Muscle of leg (tissue), 11 donors: ENCODE results near the gene KPNA6. TPM values are rescaled to one million over a fixed set of nuclear protein-coding genes. Genes with fewer than 3 reads are reported as not detected.
"Not testable (repeated sequence)": the region's sequence is repeated elsewhere in the genome, so short reads cannot be mapped to it uniquely, and the experiment has no call there.

Experiments
- DNase-seq: peaks from one replicate; pipeline ENCODE4 v3.0.0; 2013
- H3K27ac ChIP-seq: one replicate; pipeline ENCODE4 v1.5.1; 2013; ENCODE audit warnings: mild to moderate bottlenecking, low read length, control low read depth
- H3K27me3 ChIP-seq: one replicate; pipeline ENCODE4 v1.6.1; 2013; ENCODE audit warnings: low read length; ENCODE audit not compliant: control insufficient read depth, insufficient read depth
- H3K36me3 ChIP-seq: one replicate; pipeline ENCODE4 v1.6.1; 2013; ENCODE audit warnings: low read length; ENCODE audit not compliant: control insufficient read depth, insufficient read depth
- H3K4me1 ChIP-seq: one replicate; pipeline ENCODE4 v1.6.1; 2013; ENCODE audit warnings: low read length; ENCODE audit not compliant: control insufficient read depth, insufficient read depth
- H3K4me3 ChIP-seq: one replicate; pipeline ENCODE4 v1.5.1; 2013; ENCODE audit warnings: low read length, control low read depth
- H3K9me3 ChIP-seq: replicated peaks from 2 replicates; pipeline ENCODE4 v1.6.1; 2013; ENCODE audit warnings: low read depth, low read length; ENCODE audit not compliant: control insufficient read depth
- WGBS: methylation state at CpG from one replicate; pipeline ENCODE4 v1.1.5; 2013; ENCODE audit warnings: missing lambda C conversion rate; ENCODE audit not compliant: insufficient coverage; 5-methylcytosine and 5-hydroxymethylcytosine counted together
- polyA plus RNA-seq, 8 donors: library from polyadenylated mRNA; unstranded; fragments of 120-200 nt; gene quantifications; one replicate each; pipeline versions ENCODE4 v1.2.1 to v1.2.3, GENCODE V29; 2013; ENCODE audit warnings: inconsistent platforms in 1 of 8, low replicate concordance in 1 of 8; ENCODE audit not compliant: insufficient read length in 8 of 8, insufficient read depth in 1 of 8
- total RNA-seq: library from RNA; stranded (reverse); fragments of 120-200 nt; gene quantifications from one replicate; pipeline ENCODE4 v1.2.4, GENCODE V29; 2013

Gene KPNA6
- total and polyA plus RNA-seq, 9 donors = 19.7 to 28.3 (median 23.9) TPM

- WGBS = 95% methylated on average over 5 of the region's 5 CpGs
- Histone ChIP-seq H3K4me1 (peaks cover 10% of the 10 kb centered on the region), H3K4me3 (no peak overlapping the region), H3K27me3 (no peaks in the 10 kb centered on the region), H3K27ac (no peak overlapping the region), H3K9me3 (no peaks in the 10 kb centered on the region), H3K36me3 (peaks cover 1% of the 10 kb centered on the region)
- DNase-seq = no peak
Observed at GRCh38 chr1:32137111-32137510, 29.3 kb downstream of the KPNA6 start.

- no peaks in the 10 kb centered on the region for H3K9me3 ChIP-seq
- H3K4me3 ChIP-seq = no peak overlapping the region
- no peak overlapping the region for H3K27ac ChIP-seq
- WGBS = 40% methylated on average over 3 of the region's 5 CpGs
- peaks cover 15% of the 10 kb centered on the region for H3K4me1 ChIP-seq
- H3K27me3 ChIP-seq = no peaks in the 10 kb centered on the region
- no peak for DNase-seq
- no peaks in the 10 kb centered on the region for H3K36me3 ChIP-seq
Observed at GRCh38 chr1:32138965-32139364, 31.1 kb downstream of the KPNA6 start.

DNA sequence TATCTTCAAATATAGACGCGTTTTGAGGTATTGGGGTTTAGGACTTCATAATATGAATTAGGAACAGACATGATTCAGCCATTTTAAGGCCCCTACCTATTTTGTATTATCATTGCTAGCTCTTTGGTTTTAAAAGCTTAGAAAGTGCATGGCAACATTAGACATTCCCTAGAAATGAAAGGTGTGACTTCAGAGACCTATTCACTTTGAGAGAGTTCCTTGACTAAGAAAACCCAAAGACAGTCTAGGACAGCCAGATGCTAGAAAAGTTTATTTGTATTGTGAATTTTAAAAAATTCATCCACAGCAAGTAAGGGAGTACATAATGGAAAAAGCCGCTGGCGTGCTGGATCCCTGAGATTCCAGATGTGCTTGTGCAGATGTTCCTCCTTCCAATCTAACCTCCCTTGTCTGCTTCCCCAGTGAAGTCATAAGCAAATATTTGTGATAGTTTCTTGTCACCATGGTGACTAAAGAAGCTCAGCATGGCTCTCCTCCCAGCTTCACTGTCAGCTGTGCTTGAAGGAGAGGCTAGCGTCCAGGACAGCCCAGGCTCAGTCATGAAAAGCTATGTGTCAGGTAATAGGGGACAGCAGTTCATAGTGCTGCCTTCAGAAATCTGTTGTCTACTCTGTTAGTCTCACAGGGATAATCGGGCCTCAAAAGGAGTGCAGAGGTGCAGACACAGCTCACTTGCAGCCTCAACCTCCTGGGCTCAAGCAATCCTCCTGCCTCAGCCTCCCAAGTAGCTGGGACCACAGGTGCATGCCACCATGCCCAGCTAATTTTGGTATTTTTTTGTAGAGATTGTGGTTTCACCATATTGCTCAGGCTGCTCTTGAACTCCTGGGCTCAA is 34.8 kb downstream of the KPNA6 start:
- H3K27ac ChIP-seq = peak overlapping the region; percentile 86
- WGBS = 20% methylated on average over 2 of the region's 6 CpGs
- H3K9me3 ChIP-seq = peaks cover 3% of the 10 kb centered on the region

GRCh38 chr1:32143302-32143695 is 35.4 kb downstream of the KPNA6 start:
- not testable (repeated sequence) for H3K27me3 ChIP-seq, H3K36me3 ChIP-seq, H3K4me3 ChIP-seq, DNase-seq, H3K9me3 ChIP-seq
- H3K4me1 ChIP-seq = peaks cover 15% of the 10 kb centered on the region
- peak overlapping the region; percentile 71 for H3K27ac ChIP-seq
- WGBS = no CpG with 5 or more reads among the region's 4 CpGs

More for the DNA sequence above, 34.8 kb downstream of the KPNA6 start:
- Histone ChIP-seq H3K36me3 (no peaks in the 10 kb centered on the region), H3K4me1 (peaks cover 15% of the 10 kb centered on the region), H3K27me3 (no peaks in the 10 kb centered on the region), H3K4me3 (no peak overlapping the region)
- peak; percentile 99 for DNase-seq

DNA sequence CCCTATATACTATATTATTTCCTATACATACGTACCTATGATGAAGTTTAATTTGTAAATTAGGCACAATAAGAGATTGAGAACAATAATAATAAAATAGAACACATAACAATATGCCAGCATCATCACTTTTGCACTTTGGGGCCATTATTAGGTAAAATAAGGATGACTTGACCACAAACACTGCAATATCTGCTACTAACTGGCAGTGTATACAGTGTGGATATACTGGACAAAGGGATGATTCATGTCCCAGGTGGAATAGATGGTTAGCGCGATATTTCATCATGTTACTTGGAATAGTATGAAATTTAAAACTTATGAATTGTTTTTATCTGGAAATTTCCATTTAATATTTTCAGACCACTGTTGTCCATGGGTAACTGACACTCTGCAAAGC is 36.2 kb downstream of the KPNA6 start:
- Histone ChIP-seq H3K27ac (no peak overlapping the region), H3K36me3 (no peaks in the 10 kb centered on the region), H3K4me3 (no peak overlapping the region), H3K4me1 (peaks cover 12% of the 10 kb centered on the region), H3K9me3 (peaks cover 10% of the 10 kb centered on the region), H3K27me3 (no peaks in the 10 kb centered on the region)
- WGBS = no CpG with 5 or more reads among the region's 3 CpGs
- DNase-seq = peak; percentile 47

GRCh38 chr1:32147799-32148198 is 39.9 kb downstream of the KPNA6 start:
- H3K27ac ChIP-seq, DNase-seq, H3K9me3 ChIP-seq, H3K36me3 ChIP-seq, H3K27me3 ChIP-seq, H3K4me3 ChIP-seq: not testable (repeated sequence)
- 88% methylated on average over 3 of the region's 5 CpGs for WGBS
- H3K4me1 ChIP-seq = peaks cover 19% of the 10 kb centered on the region

GRCh38 chr1:32150847-32151246 is 43.0 kb downstream of the KPNA6 start:
- Histone ChIP-seq H3K9me3 (peaks cover 10% of the 10 kb centered on the region), H3K27ac (peak overlapping the region; percentile 85), H3K27me3 (no peaks in the 10 kb centered on the region), H3K4me1 (peaks cover 17% of the 10 kb centered on the region), H3K4me3 (no peak overlapping the region), H3K36me3 (peaks cover under 1% of the 10 kb centered on the region)
- 61% methylated on average over 7 of the region's 9 CpGs for WGBS
- no peak for DNase-seq

- peak; percentile 90 for DNase-seq
- H3K9me3 ChIP-seq = peaks cover 10% of the 10 kb centered on the region
- H3K27me3 ChIP-seq = no peaks in the 10 kb centered on the region
- no peak overlapping the region for H3K4me3 ChIP-seq
- 33% methylated on average over 2 of the region's 5 CpGs for WGBS
- peak overlapping the region; percentile 85 for H3K27ac ChIP-seq
- H3K4me1 ChIP-seq = peaks cover 17% of the 10 kb centered on the region
- peaks cover 6% of the 10 kb centered on the region for H3K36me3 ChIP-seq
Observed at GRCh38 chr1:32151319-32151787, 43.5 kb downstream of the KPNA6 start.

GRCh38 chr1:32159189-32159588 is 51.3 kb downstream of the KPNA6 start:
- no CpG with 5 or more reads among the region's 3 CpGs for WGBS
- no peak overlapping the region for H3K4me3 ChIP-seq
- DNase-seq = no peak

GRCh38 chr1:32163405-32163804 is 55.5 kb downstream of the KPNA6 start:
- no peak overlapping the region for H3K27ac ChIP-seq
- peaks cover 76% of the 10 kb centered on the region for H3K36me3 ChIP-seq
- peaks cover 4% of the 10 kb centered on the region for H3K4me1 ChIP-seq
- H3K27me3 ChIP-seq = no peaks in the 10 kb centered on the region
- DNase-seq = no peak
- H3K4me3 ChIP-seq = no peak overlapping the region
- no peaks in the 10 kb centered on the region for H3K9me3 ChIP-seq
- WGBS = no CpG with 5 or more reads among the region's 2 CpGs

More at GRCh38 chr1:32159189-32159588, 51.3 kb downstream of the KPNA6 start:
- Histone ChIP-seq H3K36me3 (peaks cover 68% of the 10 kb centered on the region), H3K27me3 (no peaks in the 10 kb centered on the region), H3K9me3 (no peaks in the 10 kb centered on the region), H3K4me1 (peaks cover 2% of the 10 kb centered on the region), H3K27ac (no peak overlapping the region)
